Tibial artery (tissue), 4 donors: ENCODE data around the gene PATZ1.

ENCODE experiments used
- DNase-seq, 2 donors: peaks; one replicate each; pipeline ENCODE4 v3.0.0-alpha.2; 2019
- H3K27ac ChIP-seq, 2 donors: fragments of 200-600 bp; sonication (generic) in 1 of 2; 1 replicate in 1 of 2; 2 replicates in 1 of 2; pipeline ENCODE4 v1.5.1; 2018 to 2019; ENCODE audit warnings: mild to moderate bottlenecking in 1 of 2
- H3K27me3 ChIP-seq, 2 donors: fragments of 200-600 bp; sonication (generic) in 1 of 2; one replicate each; pipeline versions ENCODE4 v1.5.1 to v1.6.0; 2016 to 2019
- H3K36me3 ChIP-seq, 3 donors: fragments of 200-600 bp; sonication (generic) in 2 of 3; one replicate each; pipeline ENCODE4 v1.5.1; 2016 to 2019; ENCODE audit warnings: mild to moderate bottlenecking in 2 of 3
- H3K4me1 ChIP-seq, 4 donors: fragments of 200-600 bp; sonication (generic) in 2 of 4; 1 replicate in 3 of 4; 2 replicates in 1 of 4; pipeline ENCODE4 v1.5.1; 2016 to 2019
- H3K4me3 ChIP-seq, 2 donors: fragments of 200-600 bp; sonication (generic) in 1 of 2; 1 replicate in 1 of 2; 2 replicates in 1 of 2; pipeline ENCODE4 v1.5.1; 2018 to 2019; ENCODE audit warnings: mild to moderate bottlenecking in 2 of 2
- H3K9me3 ChIP-seq, 3 donors: fragments of 200-600 bp; sonication (generic) in 1 of 3; one replicate each; pipeline ENCODE4 v1.5.1; 2016 to 2019
- CTCF ChIP-seq, 2 experiments: fragments of 200-600 bp in 1 of 2; fragments of 450-650 bp in 1 of 2; IDR thresholded peaks; one replicate each; pipeline ENCODE4 v1.5.1; 2017 to 2019; ENCODE audit warnings: antibody characterized with exemption in 2 of 2, mild to moderate bottlenecking in 1 of 2, moderate library complexity in 1 of 2
- intact Hi-C: fragments of 100-400 bp; cut with DNase I; formaldehyde crosslinking; loops from one replicate; pipeline ENCODE4 v1.15.0; 2023; ENCODE audit warnings: low total_unique reads

The PATZ1 gene

GRCh38 chr22:31329453-31330215 lies 16.5 kb downstream of the PATZ1 start:
- Histone ChIP-seq H3K9me3 (no peaks in the 10 kb centered on the region), H3K36me3 (peaks cover 39 to 99% (median 91%) of the 10 kb centered on the region in 3 donors), H3K4me3 (no peak overlapping the region), H3K27me3 (no peaks in the 10 kb centered on the region), H3K4me1 (peaks cover 0 to 14% (median 0%) of the 10 kb centered on the region in 4 donors), H3K27ac (no peak overlapping the region)
- TF ChIP-seq CTCF (IDR thresholded peaks at IDR 0.05), result no peak
- no peak for DNase-seq
- intact Hi-C loops, result no loop called here

GRCh38 chr22:31329029-31329428 lies 17.1 kb downstream of the PATZ1 start:
- H3K27ac ChIP-seq, result no peak overlapping the region
- H3K9me3 ChIP-seq, result no peaks in the 10 kb centered on the region
- intact Hi-C loops, result no loop called here
- TF ChIP-seq CTCF (IDR thresholded peaks at IDR 0.05), result no peak
- H3K4me3 ChIP-seq, result no peak overlapping the region
- H3K27me3 ChIP-seq, result no peaks in the 10 kb centered on the region
- DNase-seq, result no peak
- peaks cover 0 to 8% (median 0%) of the 10 kb centered on the region in 4 donors for H3K4me1 ChIP-seq
- peaks cover 34 to 97% (median 86%) of the 10 kb centered on the region in 3 donors for H3K36me3 ChIP-seq

GRCh38 chr22:31328544-31328960 lies 17.6 kb downstream of the PATZ1 start:
- no peak overlapping the region for H3K4me3 ChIP-seq
- DNase-seq, result no peak
- intact Hi-C loops, result no loop called here
- H3K4me1 ChIP-seq, result peaks cover 0 to 7% (median 0%) of the 10 kb centered on the region in 4 donors
- H3K27me3 ChIP-seq, result no peaks in the 10 kb centered on the region
- H3K36me3 ChIP-seq, result peaks cover 34 to 92% (median 81%) of the 10 kb centered on the region in 3 donors
- no peak for TF ChIP-seq CTCF (IDR thresholded peaks at IDR 0.05)
- no peaks in the 10 kb centered on the region for H3K9me3 ChIP-seq
- no peak overlapping the region for H3K27ac ChIP-seq

- DNase-seq, result no peak
- Histone ChIP-seq H3K27me3 (no peaks in the 10 kb centered on the region), H3K4me1 (peaks cover 0 to 7% (median 0%) of the 10 kb centered on the region in 4 donors), H3K36me3 (peaks cover 34 to 86% (median 77%) of the 10 kb centered on the region in 3 donors), H3K4me3 (no peak overlapping the region), H3K27ac (no peak overlapping the region), H3K9me3 (no peaks in the 10 kb centered on the region)
- TF ChIP-seq CTCF (IDR thresholded peaks at IDR 0.05), result no peak
- intact Hi-C loops, result no loop called here
Measured at GRCh38 chr22:31327806-31328543, 18.2 kb downstream of the PATZ1 start.

- no peak overlapping the region for H3K27ac ChIP-seq
- H3K4me1 ChIP-seq, result peaks cover 0 to 7% (median 0%) of the 10 kb centered on the region in 4 donors
- intact Hi-C loops, result no loop called here
- no peak overlapping the region for H3K4me3 ChIP-seq
- H3K27me3 ChIP-seq, result no peaks in the 10 kb centered on the region
- TF ChIP-seq CTCF (IDR thresholded peaks at IDR 0.05), result no peak
- H3K36me3 ChIP-seq, result peaks cover 23 to 75% (median 66%) of the 10 kb centered on the region in 3 donors
- no peak for DNase-seq
- H3K9me3 ChIP-seq, result no peaks in the 10 kb centered on the region
Measured at GRCh38 chr22:31326877-31327276, 19.3 kb downstream of the PATZ1 start.
